Fibroblast of skin of right quadriceps (primary cell): ENCODE measurements around the gene TNIK.

Experiments used
- DNase-seq: peaks from one replicate; pipeline ENCODE4 v3.0.0-alpha.2; 2013

TNIK gene

GRCh38 chr3:171277456-171278298 lies 182.5 kb downstream of the TNIK start:
- no peak for DNase-seq

GRCh38 chr3:171276923-171277322 lies 183.3 kb downstream of the TNIK start:
- no peak for DNase-seq

GRCh38 chr3:171274222-171274621 lies 186.0 kb downstream of the TNIK start:
- no peak for DNase-seq

- DNase-seq: no peak
These were observed 189.7 kb downstream of the TNIK start for GRCh38 chr3:171270541-171270940.

- no peak for DNase-seq
These were observed 190.7 kb downstream of the TNIK start for GRCh38 chr3:171269542-171269941.

GRCh38 chr3:171268677-171269076 lies 191.5 kb downstream of the TNIK start:
- DNase-seq: no peak

GRCh38 chr3:171267104-171267503 lies 193.1 kb downstream of the TNIK start:
- DNase-seq: no peak

GRCh38 chr3:171266740-171267073 lies 193.5 kb downstream of the TNIK start:
- DNase-seq: no peak

- no peak for DNase-seq
These were observed 194.0 kb downstream of the TNIK start for GRCh38 chr3:171266034-171266739.

- no peak for DNase-seq
These were observed 195.4 kb downstream of the TNIK start for GRCh38 chr3:171264758-171265157.

GRCh38 chr3:171262431-171262830 lies 197.8 kb downstream of the TNIK start:
- DNase-seq: no peak

GRCh38 chr3:171261487-171261886 lies 198.7 kb downstream of the TNIK start:
- DNase-seq: no peak

GRCh38 chr3:171260899-171261298 lies 199.3 kb downstream of the TNIK start:
- DNase-seq: no peak

- DNase-seq: no peak
These were observed 199.7 kb downstream of the TNIK start for GRCh38 chr3:171260466-171260865.

GRCh38 chr3:171258316-171258715 lies 201.9 kb downstream of the TNIK start:
- DNase-seq: peak; percentile 7

- peak; percentile 80 for DNase-seq
These were observed 202.7 kb downstream of the TNIK start for GRCh38 chr3:171257251-171258203.

GRCh38 chr3:171256445-171257250 lies 203.6 kb downstream of the TNIK start:
- DNase-seq: no peak

- DNase-seq: no peak
These were observed 204.9 kb downstream of the TNIK start for GRCh38 chr3:171255236-171255806.

GRCh38 chr3:171254315-171254714 lies 205.9 kb downstream of the TNIK start:
- DNase-seq: no peak

GRCh38 chr3:171251835-171252234 lies 208.4 kb downstream of the TNIK start:
- peak; percentile 44 for DNase-seq

- DNase-seq: no peak
These were observed 209.8 kb downstream of the TNIK start for GRCh38 chr3:171250444-171250843.

- DNase-seq: no peak
These were observed 211.0 kb downstream of the TNIK start for GRCh38 chr3:171249245-171249644.
